Mucosa of stomach (tissue), 1 donor: ENCODE results near the gene EREG.
A peak's percentile ranks its signal among the peaks of the same experiment; 100 is the strongest.

ENCODE experiments used
- H3K27me3 ChIP-seq: one replicate; pipeline ENCODE4 v1.7.0; 2013; ENCODE audit warnings: mild to moderate bottlenecking, low read length; ENCODE audit not compliant: control insufficient read depth, insufficient read depth
- H3K36me3 ChIP-seq: one replicate; pipeline ENCODE4 v1.7.0; 2013; ENCODE audit warnings: low read length; ENCODE audit not compliant: control insufficient read depth, insufficient read depth
- H3K4me1 ChIP-seq: one replicate; pipeline ENCODE4 v1.7.0; 2013; ENCODE audit warnings: mild to moderate bottlenecking, low read length; ENCODE audit not compliant: control insufficient read depth, insufficient read depth
- H3K4me3 ChIP-seq: one replicate; pipeline ENCODE4 v1.7.0; 2013; ENCODE audit warnings: low read length
- H3K9ac ChIP-seq: one replicate; pipeline ENCODE4 v1.7.0; 2013; ENCODE audit warnings: mild to moderate bottlenecking, low read length, moderate library complexity
- H3K9me3 ChIP-seq: one replicate; pipeline ENCODE4 v1.7.0; 2013; ENCODE audit warnings: mild to moderate bottlenecking, low read length, moderate library complexity; ENCODE audit not compliant: control insufficient read depth
- donor health status: Pancreatic carcinoma.

EREG gene, protein sequence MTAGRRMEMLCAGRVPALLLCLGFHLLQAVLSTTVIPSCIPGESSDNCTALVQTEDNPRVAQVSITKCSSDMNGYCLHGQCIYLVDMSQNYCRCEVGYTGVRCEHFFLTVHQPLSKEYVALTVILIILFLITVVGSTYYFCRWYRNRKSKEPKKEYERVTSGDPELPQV

DNA sequence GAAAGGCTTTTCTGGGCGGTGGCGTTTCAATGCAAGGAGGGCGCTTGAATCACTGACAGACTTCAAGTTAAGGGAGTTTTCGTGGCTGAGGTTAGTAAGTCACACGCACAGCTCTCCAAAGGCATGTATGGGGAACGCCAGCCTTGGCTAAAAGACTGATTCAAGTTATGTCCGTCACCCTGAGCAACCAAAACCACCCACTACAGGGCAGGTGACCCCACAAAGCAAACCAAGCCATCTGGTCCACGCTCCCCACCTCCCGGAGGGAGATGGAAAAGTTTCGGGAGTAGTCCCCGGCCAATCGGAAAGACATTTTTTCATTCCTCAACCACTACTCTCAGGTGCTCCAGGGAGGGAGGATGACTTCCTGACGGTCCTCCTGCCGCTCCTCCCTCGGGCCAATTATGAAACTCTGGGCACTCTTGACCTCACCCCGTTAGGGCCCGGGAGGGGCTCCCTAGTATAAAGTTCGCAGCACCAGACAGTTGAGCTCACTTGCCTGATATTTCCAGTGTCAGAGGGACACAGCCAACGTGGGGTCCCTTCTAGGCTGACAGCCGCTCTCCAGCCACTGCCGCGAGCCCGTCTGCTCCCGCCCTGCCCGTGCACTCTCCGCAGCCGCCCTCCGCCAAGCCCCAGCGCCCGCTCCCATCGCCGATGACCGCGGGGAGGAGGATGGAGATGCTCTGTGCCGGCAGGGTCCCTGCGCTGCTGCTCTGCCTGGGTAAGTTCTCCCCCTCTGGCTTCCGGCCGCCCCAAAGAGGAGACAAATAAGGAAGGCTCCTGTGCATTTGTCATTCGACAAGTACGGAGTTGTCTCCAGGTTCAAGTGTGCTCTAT, at the start of gene EREG:
EREG (plus strand) TSS at position 494 of the 840 bp plus-strand sequence; CDS start at position 658, 164 bp downstream.
- no peaks in the 10 kb centered on the region for H3K9me3 ChIP-seq
- peaks cover 12% of the 10 kb centered on the region for H3K4me1 ChIP-seq
- peak within 1 kb of the TSS; percentile 40 for H3K9ac ChIP-seq
- H3K36me3 ChIP-seq, result no peaks in the 10 kb centered on the region
- H3K4me3 ChIP-seq, result peak within 1 kb of the TSS; percentile 31
- H3K27me3 ChIP-seq, result peaks cover 25% of the 10 kb centered on the region

DNA sequence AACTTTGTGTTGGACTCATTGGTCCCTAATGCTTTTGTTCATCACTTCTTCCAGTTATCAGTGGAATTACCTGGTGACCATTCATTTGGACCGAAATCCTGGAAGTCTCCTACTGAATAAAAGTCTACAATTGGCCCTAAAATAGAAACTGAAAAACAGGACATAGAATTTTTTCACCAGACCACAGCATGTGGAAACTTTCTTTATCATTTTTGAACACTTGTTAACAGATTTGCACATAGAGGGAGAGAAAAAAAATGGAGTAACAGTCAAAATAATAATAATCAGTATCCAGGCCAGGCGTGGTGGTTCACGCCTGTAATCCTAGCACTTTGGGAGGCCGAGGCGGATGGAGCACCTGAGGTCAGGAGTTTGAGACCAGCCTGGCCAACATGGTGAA, 49.6 kb upstream of the EREG start:
- Histone ChIP-seq H3K9me3 (no peaks in the 10 kb centered on the region), H3K9ac (no peak overlapping the region), H3K4me3 (no peak overlapping the region), H3K27me3 (no peaks in the 10 kb centered on the region), H3K4me1 (no peaks in the 10 kb centered on the region), H3K36me3 (no peaks in the 10 kb centered on the region)

DNA sequence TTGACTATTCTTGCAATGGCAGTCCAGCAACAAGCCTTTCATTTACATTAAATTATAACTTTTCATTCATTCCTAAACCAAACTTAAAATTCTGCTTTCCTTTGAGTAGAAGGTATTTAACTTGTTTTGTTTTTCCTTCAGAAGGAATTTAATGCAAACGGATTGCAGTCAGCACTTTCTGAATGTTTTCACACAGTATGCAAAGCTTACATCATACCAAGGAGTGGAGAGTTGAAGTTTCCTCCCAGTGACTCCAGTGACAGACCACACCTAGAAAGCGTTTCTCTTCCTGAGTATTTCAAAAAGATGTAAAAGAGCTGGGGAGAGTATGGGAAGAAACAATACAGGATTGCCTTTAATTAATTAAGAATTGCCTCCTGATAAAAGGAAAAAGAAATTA, 48.5 kb upstream of the EREG start:
- Histone ChIP-seq H3K27me3 (no peaks in the 10 kb centered on the region), H3K9ac (no peak overlapping the region), H3K36me3 (no peaks in the 10 kb centered on the region), H3K9me3 (no peaks in the 10 kb centered on the region), H3K4me1 (peaks cover 5% of the 10 kb centered on the region), H3K4me3 (no peak overlapping the region)

DNA sequence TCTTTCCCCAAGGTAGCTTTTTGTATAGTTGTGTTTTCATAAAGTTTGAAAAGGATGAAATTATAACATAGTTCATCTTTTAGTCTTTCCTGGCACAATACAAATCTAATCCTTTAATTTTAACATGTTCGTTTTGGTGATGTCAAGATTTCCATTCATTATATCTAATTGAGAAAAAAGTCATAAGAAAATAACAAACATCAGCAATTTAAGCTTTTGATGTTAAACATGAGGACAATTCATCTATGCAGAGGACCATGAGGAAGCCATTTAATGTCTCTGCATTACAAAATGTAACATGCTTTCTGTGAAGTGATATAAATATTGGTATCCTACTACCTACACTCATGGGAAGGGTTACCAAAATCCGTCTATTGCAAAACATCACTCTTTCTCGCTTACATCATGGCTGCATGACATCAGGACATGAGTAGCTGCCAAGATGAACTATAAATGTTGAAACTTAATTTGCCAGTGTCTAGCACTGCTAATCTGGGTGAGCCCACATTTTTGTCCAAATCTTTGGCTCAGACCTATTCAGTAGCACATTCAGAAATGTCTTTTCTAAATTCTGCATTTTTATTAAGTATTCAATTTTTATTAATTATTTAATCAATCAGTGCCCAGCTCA, 47.2 kb upstream of the EREG start:
- no peaks in the 10 kb centered on the region for H3K9me3 ChIP-seq
- no peak overlapping the region for H3K9ac ChIP-seq
- H3K27me3 ChIP-seq, result no peaks in the 10 kb centered on the region
- H3K36me3 ChIP-seq, result no peaks in the 10 kb centered on the region
- peaks cover 5% of the 10 kb centered on the region for H3K4me1 ChIP-seq
- no peak overlapping the region for H3K4me3 ChIP-seq

DNA sequence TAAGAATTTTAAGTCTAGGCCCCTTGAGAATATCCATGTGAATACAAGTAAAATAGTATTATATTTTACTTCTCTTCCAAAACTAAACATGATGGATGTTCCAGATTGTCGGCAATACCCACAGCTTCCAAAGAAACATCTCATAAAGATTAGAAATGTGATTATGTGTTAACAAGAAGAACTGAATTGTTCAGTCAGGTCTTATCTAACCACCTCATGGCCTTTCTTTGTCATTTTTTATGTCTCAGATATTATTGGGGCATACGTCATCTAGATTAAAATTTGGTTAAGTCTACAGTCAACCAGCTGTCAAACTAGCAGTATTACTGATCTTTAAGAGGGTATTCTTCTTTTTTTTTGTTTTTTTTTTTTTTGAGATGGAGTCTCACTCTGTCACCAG, 46.7 kb upstream of the EREG start:
- Histone ChIP-seq H3K4me3 (no peak overlapping the region), H3K9ac (no peak overlapping the region), H3K4me1 (peaks cover 5% of the 10 kb centered on the region), H3K27me3 (no peaks in the 10 kb centered on the region), H3K9me3 (no peaks in the 10 kb centered on the region), H3K36me3 (no peaks in the 10 kb centered on the region)

DNA sequence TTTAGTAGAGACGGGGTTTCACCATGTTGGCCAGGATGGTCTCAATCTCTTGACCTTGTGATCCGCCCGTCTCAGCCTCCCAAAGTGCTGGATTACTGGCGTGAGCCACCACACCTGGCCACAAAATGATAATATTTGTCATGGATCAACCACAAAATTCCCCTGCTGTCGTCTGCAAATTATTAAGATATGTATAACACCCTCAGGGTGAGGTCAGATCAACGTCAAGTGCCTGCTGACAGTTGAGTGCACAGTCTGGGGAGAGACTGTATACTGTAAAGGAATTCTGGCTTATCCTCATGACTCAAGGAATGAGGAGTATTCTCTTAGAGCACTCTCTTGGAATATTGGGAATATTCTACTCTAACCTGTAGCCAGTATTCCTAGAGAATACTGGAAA, 45.5 kb upstream of the EREG start:
- Histone ChIP-seq H3K4me1 (peaks cover 5% of the 10 kb centered on the region), H3K4me3 (no peak overlapping the region), H3K36me3 (no peaks in the 10 kb centered on the region), H3K27me3 (no peaks in the 10 kb centered on the region), H3K9ac (no peak overlapping the region), H3K9me3 (no peaks in the 10 kb centered on the region)

DNA sequence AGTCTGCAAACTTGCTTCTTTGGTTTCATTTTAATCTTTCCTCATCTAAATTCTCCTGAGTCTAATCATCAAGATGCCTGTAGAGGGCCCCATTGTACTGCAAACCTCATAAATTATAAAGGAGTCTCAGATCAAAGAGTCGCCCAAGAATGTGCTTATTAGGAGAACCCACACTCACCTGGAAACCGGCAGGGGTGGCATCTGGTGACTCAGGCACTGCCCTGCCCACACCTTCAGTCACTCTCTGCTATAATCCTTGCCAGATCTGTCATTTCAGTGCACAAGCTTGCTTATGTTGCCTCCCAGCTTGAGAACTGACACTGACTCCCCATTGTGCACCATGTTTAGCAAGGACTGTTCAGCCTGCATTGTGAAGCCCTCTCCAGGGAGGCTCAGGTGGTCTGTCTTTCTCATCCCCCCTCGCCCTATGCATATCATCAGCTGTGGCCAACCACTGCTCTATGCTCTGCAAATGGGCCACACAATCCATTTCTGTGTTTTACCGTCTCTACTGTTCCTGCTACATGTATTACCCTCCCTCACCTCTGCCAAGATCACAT, 44.3 kb upstream of the EREG start:
- H3K4me1 ChIP-seq, result peaks cover 5% of the 10 kb centered on the region
- no peak overlapping the region for H3K9ac ChIP-seq
- no peaks in the 10 kb centered on the region for H3K27me3 ChIP-seq
- no peak overlapping the region for H3K4me3 ChIP-seq
- no peaks in the 10 kb centered on the region for H3K9me3 ChIP-seq
- H3K36me3 ChIP-seq, result no peaks in the 10 kb centered on the region

DNA sequence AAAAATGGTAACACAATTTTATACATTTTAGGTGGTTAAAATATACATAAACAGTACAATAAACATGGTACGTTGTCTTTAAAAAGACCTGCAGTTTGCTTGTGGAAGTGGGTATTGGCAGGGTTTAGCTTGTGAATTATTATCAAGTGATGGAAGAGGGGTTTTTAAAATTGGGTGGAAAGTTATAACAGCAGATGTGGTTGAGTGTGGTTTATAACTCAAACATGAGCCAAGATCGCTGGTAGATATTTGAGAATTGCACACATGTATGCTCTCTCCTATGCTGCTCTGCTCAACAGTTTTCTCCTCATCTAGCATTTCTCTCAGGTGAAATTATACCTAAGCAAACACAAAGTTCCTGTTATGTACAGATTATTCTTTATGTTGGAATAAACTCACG, 42.6 kb upstream of the EREG start:
- no peaks in the 10 kb centered on the region for H3K36me3 ChIP-seq
- peaks cover 5% of the 10 kb centered on the region for H3K4me1 ChIP-seq
- H3K4me3 ChIP-seq, result no peak overlapping the region
- no peaks in the 10 kb centered on the region for H3K27me3 ChIP-seq
- H3K9ac ChIP-seq, result no peak overlapping the region
- no peaks in the 10 kb centered on the region for H3K9me3 ChIP-seq

DNA sequence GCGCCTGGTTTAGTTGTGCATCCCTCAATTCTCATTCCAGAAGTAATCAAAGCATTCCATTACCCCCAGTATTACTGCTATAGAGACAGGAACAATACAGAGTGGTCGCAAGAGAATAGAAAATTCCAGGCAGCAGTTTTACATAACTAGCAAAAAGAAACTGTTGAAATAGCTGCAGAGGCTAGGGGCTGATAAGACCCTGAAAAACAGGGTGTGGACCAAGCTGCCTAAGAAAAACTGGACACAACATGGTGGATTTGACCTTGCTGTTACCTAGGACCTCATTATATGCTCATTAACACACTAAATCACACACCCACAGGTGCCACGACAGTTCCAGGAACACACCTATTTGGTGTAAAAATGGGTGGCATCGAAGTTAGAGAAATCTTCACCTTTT, 41.3 kb upstream of the EREG start:
- Histone ChIP-seq H3K27me3 (no peaks in the 10 kb centered on the region), H3K4me1 (peaks cover 5% of the 10 kb centered on the region), H3K9ac (no peak overlapping the region), H3K9me3 (no peaks in the 10 kb centered on the region), H3K36me3 (no peaks in the 10 kb centered on the region), H3K4me3 (no peak overlapping the region)

DNA sequence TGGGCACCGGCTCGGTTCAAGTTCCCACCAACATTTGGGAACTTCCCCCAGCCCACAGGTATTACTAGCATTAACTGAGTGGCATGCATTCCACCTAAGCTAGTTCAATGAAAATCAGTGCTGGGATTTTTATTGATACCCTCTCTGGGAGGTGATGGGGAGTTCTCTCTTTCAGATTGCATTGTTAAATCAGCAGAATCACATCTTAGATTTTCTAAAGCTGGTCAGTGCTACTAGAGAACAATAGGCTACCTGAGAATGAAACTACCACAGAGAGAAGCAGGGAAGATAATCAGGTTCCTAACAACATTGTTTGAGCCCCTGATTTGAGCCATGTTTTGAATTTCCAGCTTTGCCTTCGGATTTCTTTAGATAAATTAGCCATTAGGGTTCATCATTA, 40.7 kb upstream of the EREG start:
- Histone ChIP-seq H3K36me3 (no peaks in the 10 kb centered on the region), H3K4me1 (peaks cover 5% of the 10 kb centered on the region), H3K9ac (no peak overlapping the region)

DNA sequence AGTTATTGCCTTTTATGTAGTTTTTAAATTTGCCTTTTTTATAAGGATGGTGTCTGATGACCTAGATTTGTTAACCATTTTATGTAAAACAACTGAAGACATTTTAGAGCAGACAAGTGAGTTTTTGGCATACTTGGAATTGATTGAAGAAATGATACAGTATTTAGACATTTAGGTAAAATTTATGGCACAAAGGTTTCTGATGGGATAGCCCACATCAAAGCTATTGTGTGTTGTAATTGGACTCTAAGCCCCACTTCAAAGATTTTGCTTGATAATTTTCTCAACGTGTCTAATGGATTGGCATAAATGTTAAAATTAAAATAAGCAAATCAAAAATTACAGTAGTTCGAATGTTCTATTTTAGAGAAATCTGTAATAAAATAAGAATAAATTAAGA, 39.1 kb upstream of the EREG start:
- no peaks in the 10 kb centered on the region for H3K27me3 ChIP-seq
- no peaks in the 10 kb centered on the region for H3K36me3 ChIP-seq
- H3K4me3 ChIP-seq, result no peak overlapping the region
- H3K9me3 ChIP-seq, result no peaks in the 10 kb centered on the region
- H3K9ac ChIP-seq, result no peak overlapping the region
- peaks cover 2% of the 10 kb centered on the region for H3K4me1 ChIP-seq

More for the DNA sequence above, 40.7 kb upstream of the EREG start:
- no peak overlapping the region for H3K4me3 ChIP-seq
- H3K27me3 ChIP-seq, result no peaks in the 10 kb centered on the region
- no peaks in the 10 kb centered on the region for H3K9me3 ChIP-seq

DNA sequence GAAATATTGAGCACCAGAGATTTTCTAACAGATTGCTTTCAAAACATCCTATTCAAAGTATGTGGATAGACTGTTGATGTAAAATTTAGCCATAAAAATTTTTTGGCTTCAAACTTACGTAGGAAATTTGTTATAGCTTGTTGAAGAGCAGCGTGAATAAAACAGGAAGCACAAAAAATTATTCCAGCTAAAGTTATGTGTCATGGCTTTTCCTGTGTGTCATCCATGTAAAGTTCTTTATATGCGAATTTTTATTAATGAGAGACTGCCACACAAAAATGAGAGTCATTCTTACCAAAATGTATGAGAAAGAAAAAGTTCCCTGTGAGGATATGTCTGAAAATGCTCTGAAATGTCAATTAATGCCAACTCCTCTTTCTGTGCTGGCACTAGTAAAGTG, 37.2 kb upstream of the EREG start:
- H3K9me3 ChIP-seq, result no peaks in the 10 kb centered on the region
- H3K4me3 ChIP-seq, result no peak overlapping the region
- no peak overlapping the region for H3K9ac ChIP-seq
- no peaks in the 10 kb centered on the region for H3K4me1 ChIP-seq
- H3K27me3 ChIP-seq, result no peaks in the 10 kb centered on the region
- no peaks in the 10 kb centered on the region for H3K36me3 ChIP-seq
